A549 (cell line): ENCODE data around the gene NXN. TPM values are rescaled to one million over a fixed set of nuclear protein-coding genes. Genes with fewer than 3 reads are reported as not detected.

ENCODE experiments used
- ATAC-seq, 2 experiments: fragments of 200-7000 bp in 1 of 2; fragments of >200 bp in 1 of 2; cut with Nextera tagmentation in 1 of 2; cut with Tn5 transposase in 1 of 2; 3 replicates each; pipeline versions ENCODE4 v1.8.0 to v1.9.1; 2018 to 2020; ENCODE audit warnings: mild to moderate bottlenecking in 1 of 2, moderate library complexity in 1 of 2
- CTCF ChIA-PET: fragments of 300-600 bp; sonication (Branson Sonifier 250); formaldehyde crosslinking; extraction: SDS; loops from one replicate; lab custom pipeline; 2021; ENCODE audit warnings: antibody characterized with exemption, inconsistent platforms; lab: Yijun Ruan, JAX
- POLR2A ChIA-PET: fragments of 350-600 bp; formaldehyde crosslinking; extraction: SDS; loops from one replicate; lab custom pipeline; 2021; ENCODE audit warnings: antibody characterized with exemption, inconsistent platforms; lab: Yijun Ruan, JAX
- DNase-seq, 2 experiments: peaks; one replicate each; pipeline versions ENCODE4 v3.0.0 to v3.0.0-alpha.2; 2011 to 2016; ENCODE audit warnings: low read depth in 1 of 2, low spot score in 1 of 2
- FAIRE-seq: peaks from 2 replicates; lab custom pipeline; 2011; peaks lifted over from hg19 to GRCh38; lab: Jason Lieb, UNC
- H3K27ac ChIP-seq, 2 experiments: fragments of >200 bp; sonication (Bioruptor Twin); formaldehyde crosslinking; 3 replicates each; pipeline ENCODE4 v1.5.1; 2016 to 2017
- H3K4me1 ChIP-seq: fragments of >200 bp; sonication (Bioruptor Twin); formaldehyde crosslinking; 3 replicates; pipeline ENCODE4 v1.6.1; 2016
- H3K4me2 ChIP-seq: fragments of >200 bp; sonication (Bioruptor Twin); formaldehyde crosslinking; 3 replicates; pipeline ENCODE4 v1.6.1; 2016
- H3K4me3 ChIP-seq: fragments of >200 bp; sonication (Bioruptor Twin); formaldehyde crosslinking; 3 replicates; pipeline ENCODE4 v1.5.1; 2016
- H3K9me3 ChIP-seq: fragments of >200 bp; sonication (Bioruptor Twin); formaldehyde crosslinking; 3 replicates; pipeline ENCODE4 v1.6.1; 2016
- BHLHE40 ChIP-seq: IDR thresholded peaks from 2 replicates; pipeline ENCODE4 v1.6.1; 2012; ENCODE audit warnings: low read depth, low read length, inconsistent platforms
- CHD4 ChIP-seq: fragments of 200-600 bp; sonication (generic); IDR thresholded peaks from 2 replicates; pipeline ENCODE4 v1.6.1; 2016; ENCODE audit warnings: antibody characterized with exemption, mild to moderate bottlenecking, borderline replicate concordance
- FOSB ChIP-seq: fragments of 250-450 bp; sonication (Bioruptor Pico); IDR thresholded peaks from 2 replicates; pipeline ENCODE4 v1.5.0; 2020; ENCODE audit warnings: mild to moderate bottlenecking, moderate library complexity
- FOSL2 ChIP-seq, 2 experiments: fragments of 450-650 bp in 1 of 2; fragments of >200 bp in 1 of 2; sonication (Bioruptor Twin) in 1 of 2; formaldehyde crosslinking; IDR thresholded peaks; 2 replicates each; pipeline versions ENCODE4 v1.5.0 to v1.6.1; 2016 to 2020; ENCODE audit warnings: mild to moderate bottlenecking in 1 of 2, moderate library complexity in 1 of 2
- GATA3 ChIP-seq: IDR thresholded peaks from 2 replicates; pipeline ENCODE4 v1.6.1; 2012; ENCODE audit warnings: borderline replicate concordance
- HEYL ChIP-seq: fragments of 250-450 bp; sonication (Bioruptor Pico); IDR thresholded peaks from 2 replicates; pipeline ENCODE4 v1.8.0; 2021; ENCODE audit warnings: mild to moderate bottlenecking, moderate library complexity
- HMGXB4 ChIP-seq: fragments of 250-450 bp; sonication (Bioruptor Pico); IDR thresholded peaks from 2 replicates; pipeline ENCODE4 v1.5.0; 2021; ENCODE audit warnings: mild to moderate bottlenecking, moderate library complexity, borderline replicate concordance
- HOXB13 ChIP-seq: fragments of 250-450 bp; sonication (Bioruptor Pico); IDR thresholded peaks from 2 replicates; pipeline ENCODE4 v1.5.0; 2020; ENCODE audit warnings: low read depth, mild to moderate bottlenecking, moderate library complexity
- MAFK ChIP-seq: fragments of 450-650 bp; IDR thresholded peaks from 2 replicates; pipeline ENCODE4 v1.6.1; 2014; ENCODE audit not compliant: partially characterized antibody
- MAZ ChIP-seq: fragments of 150-350 bp; IDR thresholded peaks from 2 replicates; pipeline ENCODE4 v1.6.1; 2014; ENCODE audit warnings: antibody characterized with exemption, low read depth, low read length, borderline replicate concordance
- MYC ChIP-seq: IDR thresholded peaks from 2 replicates; pipeline ENCODE4 v1.6.1; 2012; ENCODE audit warnings: mild to moderate bottlenecking, inconsistent platforms, low read length, improper control_type of control experiment, borderline replicate concordance
- NPAS2 ChIP-seq: fragments of 250-450 bp; sonication (Bioruptor Pico); IDR thresholded peaks from 2 replicates; pipeline ENCODE4 v1.8.0; 2022; ENCODE audit warnings: mild to moderate bottlenecking, moderate library complexity, borderline replicate concordance
- PBX3 ChIP-seq: IDR thresholded peaks from 2 replicates; pipeline ENCODE4 v1.6.1; 2012
- PHF8 ChIP-seq: fragments of 200-600 bp; sonication (generic); IDR thresholded peaks from 2 replicates; pipeline ENCODE4 v1.6.1; 2016; ENCODE audit warnings: low read depth, mild to moderate bottlenecking, antibody characterized with exemption, moderate library complexity, borderline replicate concordance
- POLR2A ChIP-seq: IDR thresholded peaks from 2 replicates; pipeline ENCODE4 v1.6.1; 2012; ENCODE audit warnings: mild to moderate bottlenecking, low read length
- REST ChIP-seq: fragments of 200-600 bp; sonication (generic); IDR thresholded peaks from 2 replicates; pipeline ENCODE4 v1.6.1; 2016; ENCODE audit warnings: antibody characterized with exemption, mild to moderate bottlenecking, moderate library complexity
- RNF2 ChIP-seq: fragments of 200-600 bp; sonication (generic); IDR thresholded peaks from 2 replicates; pipeline ENCODE4 v1.6.1; 2016; ENCODE audit warnings: low read depth, mild to moderate bottlenecking, antibody characterized with exemption, moderate library complexity, borderline replicate concordance
- SREBF2 ChIP-seq: fragments of 450-650 bp; IDR thresholded peaks from 2 replicates; pipeline ENCODE4 v1.6.1; 2014; ENCODE audit warnings: mild to moderate bottlenecking, moderate library complexity
- ZFP36 ChIP-seq: fragments of 450-650 bp; IDR thresholded peaks from 2 replicates; pipeline ENCODE4 v1.6.1; 2014; ENCODE audit warnings: borderline replicate concordance; ENCODE audit not compliant: partially characterized antibody
- ZNF302 ChIP-seq: fragments of 250-450 bp; sonication (Bioruptor Pico); IDR thresholded peaks from 2 replicates; pipeline ENCODE4 v1.9.0; 2021; ENCODE audit warnings: inconsistent platforms, mild to moderate bottlenecking, moderate library complexity
- WGBS: methylation state at CpG from one replicate; pipeline ENCODE4 v1.1.6; 2017; ENCODE audit errors: missing lambda C conversion rate; 5-methylcytosine and 5-hydroxymethylcytosine counted together
- polyA plus RNA-seq, 4 experiments: library from polyadenylated mRNA; depleted of rRNA in 3 of 4; stranded (reverse); fragments of >200 nt; fragmentation: RNase III in 1 of 4; extraction: RNeasy Plus Mini Kit Qiagen cat#74134 plus additional on column Dnase treatment in 1 of 4; gene quantifications; 2 replicates in 3 of 4; 3 replicates in 1 of 4; pipeline ENCODE4 v1.2.3, GENCODE V29; 2011 to 2017

NXN gene
- polyA plus RNA-seq, 2 of the 4 experiments (the other 2 are of a cell fraction), result 24.6 to 31.1 TPM

- H3K4me3 ChIP-seq, result no peak overlapping the region
- TF ChIP-seq FOSB (CRISPR knock-in tag) (no peak), MYC (no peak), HMGXB4 (no peak), RNF2 (no peak), MAFK (no peak), ZFP36 (no peak), CHD4 (no peak), REST (no peak), POLR2A (no peak), PBX3 (no peak), GATA3 (no peak), HOXB13 (no peak), PHF8 (no peak), NPAS2 (no peak), FOSL2 (IDR thresholded peaks at IDR 0.05) (no peak), FOSL2 (CRISPR knock-in tag; IDR thresholded peaks at IDR 0.05) (no peak), HEYL (CRISPR knock-in tag) (no peak), ZNF302 (CRISPR knock-in tag) (no peak), BHLHE40 (no peak), SREBF2 (no peak), MAZ (no peak)
- TF ChIP-seq, all 56 proteins: peak for 0
- ChIA-PET CTCF (interaction anchor here (0.9 to 2.3 kb wide), 4 partner anchors 12 to 68 kb away, joined by 3 to 7 read pairs (median 3); no protein-coding TSS in a partner anchor), POLR2A (no interaction called here)
- DNase-seq, result no peak
- H3K27ac ChIP-seq, result no peak overlapping the region
- WGBS, result 89% methylated on average over 7 of the region's 7 CpGs
- peaks cover 11% of the 10 kb centered on the region; the same call in 2 of the 3 replicates for H3K4me1 ChIP-seq
- no peak for ATAC-seq
- H3K4me2 ChIP-seq, result no peak overlapping the region
- no peak for FAIRE-seq
- 0 out of 3 replicates have a peak, but pooled peaks cover 3% of the 10 kb centered on the region for H3K9me3 ChIP-seq
Observed at GRCh38 chr17:913207-913606, 66.4 kb downstream of the NXN start.
